Type B pancreatic cell (in vitro differentiated cells): ENCODE measurements around the gene MACF1. TPM values are rescaled to one million over a fixed set of nuclear protein-coding genes. Genes with fewer than 3 reads are reported as not detected.

Experiments used
- DNase-seq: peaks from one replicate; pipeline ENCODE4 v3.0.0; 2021; ENCODE audit warnings: mixed read lengths; ENCODE audit not compliant: unreplicated experiment; ENCODE audit errors: extremely low spot score
- H3K27ac Mint-ChIP-seq: 2 replicates; pipeline ENCODE4 v1.8.0; 2021; ENCODE audit warnings: mild to moderate bottlenecking, mixed read lengths
- H3K27me3 Mint-ChIP-seq: 2 replicates; pipeline ENCODE4 v1.8.0; 2021; ENCODE audit warnings: mixed read lengths
- H3K36me3 Mint-ChIP-seq: 2 replicates; pipeline ENCODE4 v1.8.0; 2021; ENCODE audit warnings: mixed read lengths
- H3K4me1 Mint-ChIP-seq: one replicate; pipeline ENCODE4 v1.8.0; 2021; ENCODE audit warnings: mixed read lengths; ENCODE audit not compliant: unreplicated experiment
- H3K4me3 Mint-ChIP-seq: 2 replicates; pipeline ENCODE4 v1.8.0; 2021; ENCODE audit warnings: mild to moderate bottlenecking, mixed read lengths
- H3K9me3 Mint-ChIP-seq: 2 replicates; pipeline ENCODE4 v1.8.0; 2021; ENCODE audit warnings: mixed read lengths
- total RNA-seq: library from RNA; stranded (reverse); gene quantifications from 2 replicates; pipeline ENCODE4 v1.2.1, GENCODE V29; 2021; ENCODE audit warnings: low replicate concordance
- TF ChIP-seq, protein P1 (sequence below): fragments of 200-600 bp; sonication (generic); conservative IDR thresholded peaks from 2 replicates; pipeline ENCODE4 v1.5.0; 2021; ENCODE audit warnings: antibody characterized with exemption, mild to moderate bottlenecking

MACF1 gene
- total RNA-seq, 1 donor from 2014 or later, result 201 TPM

DNA sequence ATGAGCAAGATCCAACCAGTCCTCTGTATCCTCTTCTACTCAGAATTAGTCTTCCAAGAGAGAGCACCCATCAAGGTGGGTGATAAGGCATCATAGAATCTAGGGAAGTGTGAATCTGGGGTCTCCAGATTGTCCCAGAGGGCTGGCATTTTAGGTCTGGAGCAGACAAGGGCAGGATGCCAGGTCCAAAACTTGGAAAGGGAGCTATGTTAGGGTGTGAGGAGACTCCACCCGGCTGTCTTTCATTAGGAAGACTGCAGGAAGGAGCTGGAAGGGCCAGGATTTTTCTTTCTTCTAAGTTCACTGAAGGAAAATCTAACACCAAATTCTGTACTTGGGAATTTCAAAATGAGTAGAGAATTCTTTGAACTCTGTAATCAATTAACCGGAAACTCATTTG, 200.9 kb downstream of the MACF1 start:
- H3K9me3 Mint-ChIP-seq, result no peaks in the 10 kb centered on the region
- H3K27me3 Mint-ChIP-seq, result no peaks in the 10 kb centered on the region
- no peak for DNase-seq
- no peak overlapping the region for H3K4me3 Mint-ChIP-seq
- H3K36me3 Mint-ChIP-seq, result peaks cover 9% of the 10 kb centered on the region
- TF ChIP-seq, protein P1, sequence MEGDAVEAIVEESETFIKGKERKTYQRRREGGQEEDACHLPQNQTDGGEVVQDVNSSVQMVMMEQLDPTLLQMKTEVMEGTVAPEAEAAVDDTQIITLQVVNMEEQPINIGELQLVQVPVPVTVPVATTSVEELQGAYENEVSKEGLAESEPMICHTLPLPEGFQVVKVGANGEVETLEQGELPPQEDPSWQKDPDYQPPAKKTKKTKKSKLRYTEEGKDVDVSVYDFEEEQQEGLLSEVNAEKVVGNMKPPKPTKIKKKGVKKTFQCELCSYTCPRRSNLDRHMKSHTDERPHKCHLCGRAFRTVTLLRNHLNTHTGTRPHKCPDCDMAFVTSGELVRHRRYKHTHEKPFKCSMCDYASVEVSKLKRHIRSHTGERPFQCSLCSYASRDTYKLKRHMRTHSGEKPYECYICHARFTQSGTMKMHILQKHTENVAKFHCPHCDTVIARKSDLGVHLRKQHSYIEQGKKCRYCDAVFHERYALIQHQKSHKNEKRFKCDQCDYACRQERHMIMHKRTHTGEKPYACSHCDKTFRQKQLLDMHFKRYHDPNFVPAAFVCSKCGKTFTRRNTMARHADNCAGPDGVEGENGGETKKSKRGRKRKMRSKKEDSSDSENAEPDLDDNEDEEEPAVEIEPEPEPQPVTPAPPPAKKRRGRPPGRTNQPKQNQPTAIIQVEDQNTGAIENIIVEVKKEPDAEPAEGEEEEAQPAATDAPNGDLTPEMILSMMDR, result no peak
- peaks cover 46% of the 10 kb centered on the region for H3K4me1 Mint-ChIP-seq
- peak overlapping the region; percentile 68 for H3K27ac Mint-ChIP-seq

DNA sequence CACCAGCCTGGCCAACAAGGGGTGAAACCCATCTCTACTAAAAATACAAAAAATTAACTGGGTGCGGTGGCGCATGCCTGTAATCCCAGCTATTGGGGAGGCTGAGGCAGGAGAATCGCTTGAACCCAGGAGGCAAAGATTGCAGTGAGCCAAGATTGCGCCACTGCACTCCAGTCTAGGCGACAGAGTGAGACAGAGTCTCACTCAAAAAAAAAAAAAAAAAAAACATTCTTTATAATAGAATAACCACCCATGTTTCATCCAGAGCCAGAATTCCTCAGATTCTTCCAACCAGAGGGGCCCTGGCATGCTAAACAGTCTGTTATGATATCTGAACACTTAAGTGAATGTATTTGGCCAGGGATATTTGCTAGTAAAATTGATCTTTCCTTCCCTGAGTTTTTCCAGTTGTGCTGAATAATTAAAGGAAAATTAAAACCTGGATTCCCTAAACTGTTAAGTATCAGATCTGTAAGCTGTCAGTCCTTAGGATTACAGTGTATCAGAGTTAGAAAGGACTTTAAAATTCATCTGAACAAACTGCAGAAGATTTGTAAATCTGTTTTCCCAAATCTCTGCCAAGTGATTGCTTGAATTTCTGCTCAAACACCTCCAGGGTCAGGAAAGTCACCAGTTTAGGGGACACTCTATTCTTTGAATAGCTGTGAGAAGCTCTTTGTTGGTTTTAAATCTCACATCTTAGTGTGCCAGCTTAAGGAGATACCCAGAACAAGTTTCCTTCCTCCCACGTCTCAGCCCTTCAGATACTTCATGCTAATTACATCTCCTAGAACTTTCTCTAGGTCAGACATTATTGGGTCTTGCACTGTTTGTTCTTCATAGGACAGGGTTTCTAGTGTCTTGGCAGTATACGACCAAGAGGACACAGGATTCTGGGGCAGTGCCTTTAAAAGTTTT, 202.3 kb downstream of the MACF1 start:
- H3K4me1 Mint-ChIP-seq, result peaks cover 58% of the 10 kb centered on the region
- H3K27me3 Mint-ChIP-seq, result no peaks in the 10 kb centered on the region

DNA sequence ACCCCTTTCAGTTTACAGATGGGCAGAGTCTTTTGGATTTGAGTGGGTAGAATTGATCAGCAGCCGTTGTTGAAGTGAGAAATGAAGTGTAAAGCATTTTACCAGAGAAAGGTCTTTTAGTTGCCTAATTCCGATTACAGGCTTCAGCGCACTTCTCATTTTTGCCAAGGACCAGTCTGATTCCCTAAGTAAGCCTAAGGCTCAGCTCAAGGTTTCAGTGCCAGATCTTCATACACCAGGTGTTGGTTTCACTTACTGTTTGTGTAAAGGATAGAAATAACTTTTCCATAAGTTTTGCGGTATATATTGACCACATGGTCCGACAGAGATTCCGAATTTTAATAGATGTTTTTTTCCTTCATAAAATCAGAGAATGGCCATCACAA, 203.0 kb downstream of the MACF1 start:
- H3K4me1 Mint-ChIP-seq, result peaks cover 62% of the 10 kb centered on the region
- TF ChIP-seq, protein P1, result no peak
- H3K27me3 Mint-ChIP-seq, result no peaks in the 10 kb centered on the region
- H3K36me3 Mint-ChIP-seq, result peaks cover 17% of the 10 kb centered on the region
- H3K4me3 Mint-ChIP-seq, result peak overlapping the region; percentile 94
- no peak for DNase-seq
- peak overlapping the region; percentile 97 for H3K27ac Mint-ChIP-seq
- no peaks in the 10 kb centered on the region for H3K9me3 Mint-ChIP-seq

More for the DNA sequence above, 202.3 kb downstream of the MACF1 start:
- Mint-ChIP-seq H3K36me3 (peaks cover 10% of the 10 kb centered on the region), H3K27ac (peak overlapping the region; percentile 97), H3K9me3 (no peaks in the 10 kb centered on the region), H3K4me3 (peak overlapping the region; percentile 94)
- DNase-seq, result no peak
- TF ChIP-seq, protein P1, result no peak

DNA sequence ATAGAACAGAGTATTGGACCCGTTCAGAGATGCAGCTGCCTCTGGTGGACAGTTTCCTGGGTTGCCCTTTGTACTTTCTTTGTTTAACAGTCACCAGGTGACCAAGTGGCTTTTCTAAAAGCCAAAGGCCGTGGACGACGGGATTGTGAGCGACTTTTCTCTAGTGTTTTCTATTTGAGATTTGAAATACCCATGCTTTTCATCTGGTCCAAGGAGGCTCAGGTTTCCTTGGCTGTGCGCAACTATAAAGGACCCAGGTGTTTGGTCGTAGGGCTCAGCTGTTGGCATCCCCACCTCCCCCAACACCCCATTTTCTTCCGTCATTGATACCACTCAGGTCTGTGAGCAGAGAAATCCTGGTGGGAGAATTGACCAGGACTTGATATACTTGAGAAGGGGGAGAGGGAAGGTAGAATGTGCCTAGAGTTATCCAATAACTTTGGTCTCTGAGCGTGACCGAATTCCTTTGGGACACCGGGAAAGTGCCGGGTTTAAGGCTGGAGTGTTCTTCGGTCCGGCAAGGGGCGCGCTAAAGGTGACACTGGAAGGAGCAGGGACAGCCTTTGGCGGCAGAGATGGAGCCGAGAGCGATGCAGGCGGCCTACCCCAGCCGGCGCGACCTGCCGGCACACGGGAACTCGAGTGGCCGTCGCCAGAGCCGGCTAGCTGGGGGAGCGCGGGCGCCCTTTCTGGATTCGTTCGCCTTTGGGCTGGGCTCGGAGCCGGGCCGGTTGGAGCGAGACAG, 203.6 kb downstream of the MACF1 start:
- Mint-ChIP-seq H3K4me3 (peak overlapping the region; percentile 94), H3K36me3 (peaks cover 17% of the 10 kb centered on the region), H3K4me1 (peaks cover 62% of the 10 kb centered on the region), H3K27me3 (no peaks in the 10 kb centered on the region), H3K27ac (peak overlapping the region; percentile 97), H3K9me3 (no peaks in the 10 kb centered on the region)
- no peak for DNase-seq
- TF ChIP-seq, protein P1, result peak; percentile 27

DNA sequence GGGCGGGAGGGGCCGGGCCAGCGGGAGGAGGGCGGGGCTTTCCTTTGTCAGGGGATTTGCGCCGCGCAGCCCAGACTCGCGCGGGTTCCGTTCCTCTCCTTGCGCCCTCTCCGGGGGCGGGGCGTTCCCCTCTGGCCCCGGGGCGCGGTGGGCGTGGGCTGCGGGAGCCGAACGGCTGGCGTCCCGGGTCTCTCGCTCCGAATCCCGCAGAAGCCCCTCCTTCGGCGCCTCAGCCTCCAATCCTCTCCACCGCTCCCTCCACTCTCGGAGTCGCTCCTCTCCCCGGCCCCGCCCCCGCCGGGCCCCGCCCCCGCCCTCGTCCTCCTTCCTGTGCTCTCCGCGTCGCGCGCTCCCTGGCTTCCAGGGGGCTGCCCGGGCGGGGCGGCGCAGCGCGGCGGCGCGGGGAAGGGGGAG, 204.2 kb downstream of the MACF1 start:
- Mint-ChIP-seq H3K4me3 (peak overlapping the region; percentile 94), H3K27ac (peak overlapping the region; percentile 97), H3K27me3 (no peaks in the 10 kb centered on the region), H3K36me3 (peaks cover 17% of the 10 kb centered on the region), H3K9me3 (no peaks in the 10 kb centered on the region), H3K4me1 (peaks cover 62% of the 10 kb centered on the region)
- peak; percentile 97 for DNase-seq
- TF ChIP-seq, protein P1, result no peak
